Measurements from ENCODE around the gene TMTC1.
A peak's percentile ranks its signal among the peaks of the same experiment; 100 is the strongest.

Gene TMTC1

GRCh38 chr12:29700761-29701481 is 82.8 kb downstream of the TMTC1 start:
- H3K9me3 ChIP-seq (ENCODE audit: control insufficient read depth, insufficient read depth, low read length), result no peaks in the 10 kb centered on the region
- H3K4me1 ChIP-seq (ENCODE audit: control insufficient read depth, insufficient read depth, low read length), result no peaks in the 10 kb centered on the region
- H3K4me3 ChIP-seq (ENCODE audit: low read length), result no peak overlapping the region
- no peak for DNase-seq (ENCODE audit: low read depth, low spot score)
- H3K27ac ChIP-seq (ENCODE audit: low read length), result no peak overlapping the region
- H3K36me3 ChIP-seq (ENCODE audit: control insufficient read depth, insufficient read depth, low read length), result no peaks in the 10 kb centered on the region
- no CpG with 5 or more reads among the region's 6 CpGs for WGBS (ENCODE audit: insufficient coverage, insufficient read length)
- H3K27me3 ChIP-seq (ENCODE audit: control insufficient read depth, insufficient read depth, low read length), result no peaks in the 10 kb centered on the region

- no peak overlapping the region for H3K4me3 ChIP-seq (ENCODE audit: low read length)
- no CpG with 5 or more reads among the region's 1 CpG for WGBS (ENCODE audit: insufficient coverage, insufficient read length)
- no peak overlapping the region for H3K27ac ChIP-seq (ENCODE audit: low read length)
- H3K36me3 ChIP-seq (ENCODE audit: control insufficient read depth, insufficient read depth, low read length), result no peaks in the 10 kb centered on the region
- no peaks in the 10 kb centered on the region for H3K27me3 ChIP-seq (ENCODE audit: control insufficient read depth, insufficient read depth, low read length)
- no peaks in the 10 kb centered on the region for H3K9me3 ChIP-seq (ENCODE audit: control insufficient read depth, insufficient read depth, low read length)
- no peak for DNase-seq (ENCODE audit: low read depth, low spot score)
- H3K4me1 ChIP-seq (ENCODE audit: control insufficient read depth, insufficient read depth, low read length), result no peaks in the 10 kb centered on the region
Measured at GRCh38 chr12:29698756-29699155, 85.0 kb downstream of the TMTC1 start.

- no CpG with 5 or more reads among the region's 3 CpGs for WGBS (ENCODE audit: insufficient coverage, insufficient read length)
- no peaks in the 10 kb centered on the region for H3K36me3 ChIP-seq (ENCODE audit: control insufficient read depth, insufficient read depth, low read length)
- no peak overlapping the region for H3K4me3 ChIP-seq (ENCODE audit: low read length)
- DNase-seq (ENCODE audit: low read depth, low spot score), result no peak
- H3K4me1 ChIP-seq (ENCODE audit: control insufficient read depth, insufficient read depth, low read length), result 0 out of 2 replicates have a peak, but pooled peaks cover 1% of the 10 kb centered on the region
- H3K27ac ChIP-seq (ENCODE audit: low read length), result no peak overlapping the region
- H3K27me3 ChIP-seq (ENCODE audit: control insufficient read depth, insufficient read depth, low read length), result no peaks in the 10 kb centered on the region
- H3K9me3 ChIP-seq (ENCODE audit: control insufficient read depth, insufficient read depth, low read length), result no peaks in the 10 kb centered on the region
Measured at GRCh38 chr12:29695800-29696199, 87.9 kb downstream of the TMTC1 start.

- Histone ChIP-seq H3K27me3 (ENCODE audit: control insufficient read depth, insufficient read depth, low read length) (no peaks in the 10 kb centered on the region), H3K27ac (ENCODE audit: low read length) (no peak overlapping the region), H3K4me3 (ENCODE audit: low read length) (no peak overlapping the region), H3K36me3 (ENCODE audit: control insufficient read depth, insufficient read depth, low read length) (no peaks in the 10 kb centered on the region), H3K9me3 (ENCODE audit: control insufficient read depth, insufficient read depth, low read length) (no peaks in the 10 kb centered on the region), H3K4me1 (ENCODE audit: control insufficient read depth, insufficient read depth, low read length) (0 out of 2 replicates have a peak, but pooled peaks cover 1% of the 10 kb centered on the region)
- WGBS (ENCODE audit: insufficient coverage, insufficient read length), result no CpG with 5 or more reads among the region's 2 CpGs
- DNase-seq (ENCODE audit: low read depth, low spot score), result no peak
Measured at GRCh38 chr12:29695026-29695425, 88.7 kb downstream of the TMTC1 start.

- Histone ChIP-seq H3K4me1 (ENCODE audit: control insufficient read depth, insufficient read depth, low read length) (0 out of 2 replicates have a peak, but pooled peaks cover 1% of the 10 kb centered on the region), H3K27me3 (ENCODE audit: control insufficient read depth, insufficient read depth, low read length) (no peaks in the 10 kb centered on the region), H3K9me3 (ENCODE audit: control insufficient read depth, insufficient read depth, low read length) (no peaks in the 10 kb centered on the region), H3K4me3 (ENCODE audit: low read length) (no peak overlapping the region), H3K36me3 (ENCODE audit: control insufficient read depth, insufficient read depth, low read length) (no peaks in the 10 kb centered on the region), H3K27ac (ENCODE audit: low read length) (no peak overlapping the region)
- 100% methylated on average over 4 of the region's 5 CpGs for WGBS (ENCODE audit: insufficient coverage, insufficient read length)
- no peak for DNase-seq (ENCODE audit: low read depth, low spot score)
Measured at GRCh38 chr12:29694002-29694401, 89.7 kb downstream of the TMTC1 start.

- Histone ChIP-seq H3K4me1 (ENCODE audit: control insufficient read depth, insufficient read depth, low read length) (0 out of 2 replicates have a peak, but pooled peaks cover 1% of the 10 kb centered on the region), H3K36me3 (ENCODE audit: control insufficient read depth, insufficient read depth, low read length) (no peaks in the 10 kb centered on the region), H3K9me3 (ENCODE audit: control insufficient read depth, insufficient read depth, low read length) (no peaks in the 10 kb centered on the region), H3K27ac (ENCODE audit: low read length) (no peak overlapping the region), H3K27me3 (ENCODE audit: control insufficient read depth, insufficient read depth, low read length) (no peaks in the 10 kb centered on the region), H3K4me3 (ENCODE audit: low read length) (no peak overlapping the region)
- 100% methylated on average over 1 of the region's 3 CpGs for WGBS (ENCODE audit: insufficient coverage, insufficient read length)
- DNase-seq (ENCODE audit: low read depth, low spot score), result no peak
Measured at GRCh38 chr12:29692237-29692636, 91.5 kb downstream of the TMTC1 start.

GRCh38 chr12:29691161-29691854 is 92.4 kb downstream of the TMTC1 start:
- Histone ChIP-seq H3K9me3 (ENCODE audit: control insufficient read depth, insufficient read depth, low read length) (no peaks in the 10 kb centered on the region), H3K27me3 (ENCODE audit: control insufficient read depth, insufficient read depth, low read length) (no peaks in the 10 kb centered on the region), H3K36me3 (ENCODE audit: control insufficient read depth, insufficient read depth, low read length) (no peaks in the 10 kb centered on the region), H3K4me3 (ENCODE audit: low read length) (no peak overlapping the region), H3K27ac (ENCODE audit: low read length) (no peak overlapping the region), H3K4me1 (ENCODE audit: control insufficient read depth, insufficient read depth, low read length) (0 out of 2 replicates have a peak, but pooled peaks cover 1% of the 10 kb centered on the region)
- WGBS (ENCODE audit: insufficient coverage, insufficient read length), result no CpG with 5 or more reads among the region's 7 CpGs
- DNase-seq (ENCODE audit: low read depth, low spot score), result peak; percentile 31

- H3K27ac ChIP-seq (ENCODE audit: low read length), result no peak overlapping the region
- H3K4me3 ChIP-seq (ENCODE audit: low read length), result no peak overlapping the region
- H3K4me1 ChIP-seq (ENCODE audit: control insufficient read depth, insufficient read depth, low read length), result 0 out of 2 replicates have a peak, but pooled peaks cover 1% of the 10 kb centered on the region
- DNase-seq (ENCODE audit: low read depth, low spot score), result no peak
- no CpG with 5 or more reads among the region's 1 CpG for WGBS (ENCODE audit: insufficient coverage, insufficient read length)
- H3K9me3 ChIP-seq (ENCODE audit: control insufficient read depth, insufficient read depth, low read length), result no peaks in the 10 kb centered on the region
- H3K36me3 ChIP-seq (ENCODE audit: control insufficient read depth, insufficient read depth, low read length), result no peaks in the 10 kb centered on the region
- no peaks in the 10 kb centered on the region for H3K27me3 ChIP-seq (ENCODE audit: control insufficient read depth, insufficient read depth, low read length)
Measured at GRCh38 chr12:29690728-29691127, 93.0 kb downstream of the TMTC1 start.

- H3K27me3 ChIP-seq (ENCODE audit: control insufficient read depth, insufficient read depth, low read length), result no peaks in the 10 kb centered on the region
- no peak overlapping the region for H3K4me3 ChIP-seq (ENCODE audit: low read length)
- WGBS (ENCODE audit: insufficient coverage, insufficient read length), result no CpG with 5 or more reads among the region's 1 CpG
- no peaks in the 10 kb centered on the region for H3K9me3 ChIP-seq (ENCODE audit: control insufficient read depth, insufficient read depth, low read length)
- H3K36me3 ChIP-seq (ENCODE audit: control insufficient read depth, insufficient read depth, low read length), result no peaks in the 10 kb centered on the region
- H3K27ac ChIP-seq (ENCODE audit: low read length), result no peak overlapping the region
- DNase-seq (ENCODE audit: low read depth, low spot score), result no peak
- H3K4me1 ChIP-seq (ENCODE audit: control insufficient read depth, insufficient read depth, low read length), result 0 out of 2 replicates have a peak, but pooled peaks cover 1% of the 10 kb centered on the region
Measured at GRCh38 chr12:29688914-29689313, 94.8 kb downstream of the TMTC1 start.

GRCh38 chr12:29682088-29682487 is 101.7 kb downstream of the TMTC1 start:
- H3K27ac ChIP-seq (ENCODE audit: low read length), result no peak overlapping the region
- no peaks in the 10 kb centered on the region for H3K36me3 ChIP-seq (ENCODE audit: control insufficient read depth, insufficient read depth, low read length)
- no peaks in the 10 kb centered on the region for H3K4me1 ChIP-seq (ENCODE audit: control insufficient read depth, insufficient read depth, low read length)
- H3K9me3 ChIP-seq (ENCODE audit: control insufficient read depth, insufficient read depth, low read length), result no peaks in the 10 kb centered on the region
- H3K4me3 ChIP-seq (ENCODE audit: low read length), result no peak overlapping the region
- no peaks in the 10 kb centered on the region for H3K27me3 ChIP-seq (ENCODE audit: control insufficient read depth, insufficient read depth, low read length)
- WGBS (ENCODE audit: insufficient coverage, insufficient read length), result no CpG with 5 or more reads among the region's 3 CpGs
- DNase-seq (ENCODE audit: low read depth, low spot score), result no peak
